Mesenchymal stem cell (in vitro differentiated cells and primary cell): Measurements from ENCODE around the gene MYO1D.

Experiments used
- DNase-seq: peaks from one replicate; pipeline ENCODE4 v3.0.0-alpha.2; 2013
- H2AFZ ChIP-seq: one replicate; pipeline ENCODE4 v1.6.1; 2013; ENCODE audit warnings: low read depth, mild to moderate bottlenecking, control low read depth, inconsistent platforms, low read length, moderate library complexity
- H2AK5ac ChIP-seq: 2 replicates; pipeline ENCODE4 v1.6.1; 2013; ENCODE audit warnings: low read length, moderate library complexity, mild to moderate bottlenecking, inconsistent platforms; ENCODE audit not compliant: severe bottlenecking
- H2BK120ac ChIP-seq: one replicate; pipeline ENCODE4 v1.6.1; 2013; ENCODE audit warnings: low read depth, mild to moderate bottlenecking, inconsistent platforms, low read length, moderate library complexity
- H2BK12ac ChIP-seq, 2 experiments: one replicate each; pipeline ENCODE4 v1.6.1; 2013; ENCODE audit warnings: inconsistent platforms in 2 of 2, low read length in 2 of 2, mild to moderate bottlenecking in 2 of 2, moderate library complexity in 2 of 2, control low read depth in 1 of 2
- H2BK15ac ChIP-seq: one replicate; pipeline ENCODE4 v1.6.1; 2013; ENCODE audit warnings: mild to moderate bottlenecking, low read depth, inconsistent platforms; ENCODE audit not compliant: poor library complexity, severe bottlenecking
- H2BK5ac ChIP-seq: 2 replicates; pipeline ENCODE4 v1.6.1; 2013; ENCODE audit warnings: low read depth, mild to moderate bottlenecking, low read length, control low read depth, inconsistent platforms; ENCODE audit not compliant: poor library complexity, severe bottlenecking
- H3K14ac ChIP-seq, 2 experiments: one replicate each; pipeline ENCODE4 v1.6.1; 2013; ENCODE audit warnings: inconsistent platforms in 2 of 2, low read length in 2 of 2, control low read depth in 1 of 2, mild to moderate bottlenecking in 1 of 2, moderate library complexity in 1 of 2
- H3K18ac ChIP-seq, 2 experiments: one replicate each; pipeline ENCODE4 v1.6.1; 2013; ENCODE audit warnings: inconsistent platforms in 2 of 2, low read length in 2 of 2, control low read depth in 1 of 2, low read depth in 1 of 2, mild to moderate bottlenecking in 1 of 2
- H3K23ac ChIP-seq, 2 experiments: one replicate each; pipeline ENCODE4 v1.6.1; 2013; ENCODE audit warnings: inconsistent platforms in 2 of 2, low read length in 2 of 2, mild to moderate bottlenecking in 2 of 2, moderate library complexity in 2 of 2, control low read depth in 1 of 2
- H3K27ac ChIP-seq: 2 replicates; pipeline ENCODE4 v1.5.1; 2013; ENCODE audit warnings: mild to moderate bottlenecking, moderate library complexity, low read length, control low read depth, inconsistent platforms; ENCODE audit not compliant: poor library complexity, severe bottlenecking
- H3K27me3 ChIP-seq, 2 experiments: 2 replicates each; pipeline versions ENCODE4 v1.6.1 to v1.7.0; 2013; ENCODE audit warnings: low read length in 2 of 2, mild to moderate bottlenecking in 2 of 2, moderate library complexity in 2 of 2, control low read depth in 1 of 2, inconsistent platforms in 1 of 2; ENCODE audit not compliant: control insufficient read depth in 1 of 2, insufficient read depth in 1 of 2
- H3K36me3 ChIP-seq, 2 experiments: 2 replicates each; pipeline versions ENCODE4 v1.6.1 to v1.7.0; 2013; ENCODE audit warnings: low read length in 2 of 2, control low read depth in 1 of 2, inconsistent platforms in 1 of 2, low read depth in 1 of 2, mild to moderate bottlenecking in 1 of 2; ENCODE audit not compliant: insufficient read depth in 2 of 2, control insufficient read depth in 1 of 2
- H3K4ac ChIP-seq, 2 experiments: one replicate each; pipeline ENCODE4 v1.6.1; 2013; ENCODE audit warnings: inconsistent platforms in 2 of 2, low read length in 2 of 2, mild to moderate bottlenecking in 2 of 2, moderate library complexity in 2 of 2, control low read depth in 1 of 2, low read depth in 1 of 2
- H3K4me1 ChIP-seq: 2 replicates; pipeline ENCODE4 v1.6.1; 2013; ENCODE audit warnings: low read depth, low read length, control low read depth; ENCODE audit not compliant: control insufficient read depth, insufficient read depth
- H3K4me2 ChIP-seq: 2 replicates; pipeline ENCODE4 v1.6.1; 2013; ENCODE audit warnings: low read length, mild to moderate bottlenecking, inconsistent platforms; ENCODE audit not compliant: poor library complexity, severe bottlenecking
- H3K4me3 ChIP-seq, 2 experiments: 2 replicates each; pipeline versions ENCODE4 v1.5.1 to v1.7.0; 2013; ENCODE audit warnings: low read length in 2 of 2, mild to moderate bottlenecking in 2 of 2, control low read depth in 1 of 2, low read depth in 1 of 2; ENCODE audit not compliant: insufficient read depth in 1 of 2
- H3K79me1 ChIP-seq: replicated peaks from 2 replicates; pipeline ENCODE4 v1.6.1; 2013; ENCODE audit warnings: mild to moderate bottlenecking, control low read depth, low read length, inconsistent platforms; ENCODE audit not compliant: poor library complexity, severe bottlenecking
- H3K9ac ChIP-seq: 2 replicates; pipeline ENCODE4 v1.7.0; 2013; ENCODE audit warnings: mild to moderate bottlenecking, low read length, moderate library complexity
- H3K9me3 ChIP-seq: 2 replicates; pipeline ENCODE4 v1.7.0; 2013; ENCODE audit warnings: mild to moderate bottlenecking, low read length; ENCODE audit not compliant: control insufficient read depth
- H4K8ac ChIP-seq: one replicate; pipeline ENCODE4 v1.6.1; 2013; ENCODE audit warnings: inconsistent platforms, mild to moderate bottlenecking, low read length, moderate library complexity
- H4K91ac ChIP-seq: one replicate; pipeline ENCODE4 v1.6.1; 2013; ENCODE audit warnings: mild to moderate bottlenecking, low read length, inconsistent platforms
- WGBS: methylation state at CpG from one replicate; pipeline ENCODE4 v1.1.7; 2013; ENCODE audit warnings: mixed read lengths; 5-methylcytosine and 5-hydroxymethylcytosine counted together

Gene MYO1D

GRCh38 chr17:32783602-32784001, 93.3 kb downstream of the MYO1D start:
- no peak overlapping the region for H4K91ac ChIP-seq
- H3K23ac ChIP-seq: no peak overlapping the region
- H3K4me1 ChIP-seq: no peaks in the 10 kb centered on the region
- H3K14ac ChIP-seq: no peak overlapping the region
- H2BK12ac ChIP-seq: no peak overlapping the region
- H3K4ac ChIP-seq: no peak overlapping the region
- no peak overlapping the region for H3K4me2 ChIP-seq
- H3K27ac ChIP-seq: no peak overlapping the region
- no peak overlapping the region for H2AFZ ChIP-seq
- H3K9ac ChIP-seq: peak overlapping the region; percentile 13
- H2AK5ac ChIP-seq: no peak overlapping the region
- H3K9me3 ChIP-seq: no peaks in the 10 kb centered on the region
- no peaks in the 10 kb centered on the region for H3K79me1 ChIP-seq
- H2BK5ac ChIP-seq: no peak overlapping the region
- peak; percentile 61 for DNase-seq
- no peak overlapping the region for H4K8ac ChIP-seq
- no CpG with 5 or more reads among the region's 3 CpGs for WGBS
- peaks cover 0 to 10% of the 10 kb centered on the region in 2 experiments for H3K36me3 ChIP-seq
- no peak overlapping the region for H3K18ac ChIP-seq
- no peak overlapping the region for H3K4me3 ChIP-seq
- no peak overlapping the region for H2BK120ac ChIP-seq
- H3K27me3 ChIP-seq: no peaks in the 10 kb centered on the region
- H2BK15ac ChIP-seq: no peak overlapping the region

- no peak for DNase-seq
- Histone ChIP-seq H3K18ac (no peak overlapping the region), H3K4me1 (no peaks in the 10 kb centered on the region), H3K27me3 (no peaks in the 10 kb centered on the region), H3K14ac (no peak overlapping the region), H3K27ac (no peak overlapping the region), H4K8ac (no peak overlapping the region), H2BK5ac (no peak overlapping the region), H2AFZ (no peak overlapping the region), H2BK12ac (no peak overlapping the region), H3K9ac (peak overlapping the region; percentile 3), H3K79me1 (no peaks in the 10 kb centered on the region), H3K23ac (no peak overlapping the region), H3K4me3 (no peak overlapping the region), H2AK5ac (no peak overlapping the region), H2BK120ac (no peak overlapping the region), H3K9me3 (no peaks in the 10 kb centered on the region), H3K4me2 (no peak overlapping the region), H2BK15ac (no peak overlapping the region), H4K91ac (no peak overlapping the region), H3K36me3 (peaks cover 0 to 21% of the 10 kb centered on the region in 2 experiments), H3K4ac (no peak overlapping the region)
- 86% methylated on average over 6 of the region's 6 CpGs for WGBS
These were observed 96.2 kb downstream of the MYO1D start for GRCh38 chr17:32780721-32781120.

GRCh38 chr17:32777922-32778321, 99.0 kb downstream of the MYO1D start:
- H3K23ac ChIP-seq: no peak overlapping the region
- no peak overlapping the region for H4K8ac ChIP-seq
- H3K79me1 ChIP-seq: no peaks in the 10 kb centered on the region
- H2AFZ ChIP-seq: no peak overlapping the region
- no peaks in the 10 kb centered on the region for H3K4me1 ChIP-seq
- H3K9me3 ChIP-seq: no peaks in the 10 kb centered on the region
- no peak for DNase-seq
- H2BK15ac ChIP-seq: no peak overlapping the region
- no peaks in the 10 kb centered on the region for H3K27me3 ChIP-seq
- H2BK5ac ChIP-seq: no peak overlapping the region
- no peak overlapping the region for H3K14ac ChIP-seq
- no peak overlapping the region for H3K4ac ChIP-seq
- peaks cover 0 to 25% of the 10 kb centered on the region in 2 experiments for H3K36me3 ChIP-seq
- no peak overlapping the region for H4K91ac ChIP-seq
- H3K18ac ChIP-seq: no peak overlapping the region
- H2BK12ac ChIP-seq: no peak overlapping the region
- H3K4me3 ChIP-seq: no peak overlapping the region
- H3K27ac ChIP-seq: no peak overlapping the region
- H2BK120ac ChIP-seq: no peak overlapping the region
- no peak overlapping the region for H3K4me2 ChIP-seq
- no peak overlapping the region for H3K9ac ChIP-seq
- no peak overlapping the region for H2AK5ac ChIP-seq

- no peaks in the 10 kb centered on the region for H3K27me3 ChIP-seq
- no peak overlapping the region for H2BK120ac ChIP-seq
- peaks cover 1% of the 10 kb centered on the region for H3K4me1 ChIP-seq
- no peak overlapping the region for H4K8ac ChIP-seq
- no peak overlapping the region for H3K4ac ChIP-seq
- no peak for DNase-seq
- no peaks in the 10 kb centered on the region for H3K9me3 ChIP-seq
- no peak overlapping the region for H3K23ac ChIP-seq
- no peak overlapping the region for H3K9ac ChIP-seq
- H2AFZ ChIP-seq: no peak overlapping the region
- no peak overlapping the region for H3K27ac ChIP-seq
- H3K79me1 ChIP-seq: no peaks in the 10 kb centered on the region
- no peak overlapping the region for H4K91ac ChIP-seq
- H3K18ac ChIP-seq: no peak overlapping the region
- H3K36me3 ChIP-seq: peaks cover 0 to 29% of the 10 kb centered on the region in 2 experiments
- H2BK5ac ChIP-seq: no peak overlapping the region
- H3K14ac ChIP-seq: no peak overlapping the region
- no peak overlapping the region for H2BK12ac ChIP-seq
- H3K4me3 ChIP-seq: no peak overlapping the region
- no peak overlapping the region for H2AK5ac ChIP-seq
- 98% methylated on average over 13 of the region's 14 CpGs for WGBS
- no peak overlapping the region for H3K4me2 ChIP-seq
- no peak overlapping the region for H2BK15ac ChIP-seq
These were observed 99.5 kb downstream of the MYO1D start for GRCh38 chr17:32777436-32777835.
